ENCODE measurements around the gene CCR7. TPM values are rescaled to one million over a fixed set of nuclear protein-coding genes. Genes with fewer than 3 reads are reported as not detected.
A peak's percentile ranks its signal among the peaks of the same experiment; 100 is the strongest.

CCR7 gene
- total and polyA plus RNA-seq, 8 donors: 0.07 to 0.82 (median 0.09) TPM; not detected in 3

GRCh38 chr17:40552806-40553693 is 12.2 kb downstream of the CCR7 start:
- no peak for TF ChIP-seq CTCF (IDR thresholded peaks at IDR 0.05)
- Histone ChIP-seq H3K4me1 (peaks cover 9 to 11% (median 9%) of the 10 kb centered on the region in 3 donors), H3K9me3 (no peaks in the 10 kb centered on the region), H3K36me3 (no peaks in the 10 kb centered on the region), H3K27me3 (no peaks in the 10 kb centered on the region), H3K27ac (peak overlapping the region in 3 of 4 donors; percentile 5 to 55 (median 30)), H3K4me3 (no peak overlapping the region)
- FAIRE-seq (no peak), DNase-seq (peak in 2 of 6 donors; percentile 6 to 20), ATAC-seq (no peak)
- 77 to 85% methylated on average over 12 of the region's 12 CpGs for WGBS, 2 donors
- intact Hi-C loops (cut with DNase I): loop anchor here in 1 of 3 donors (10.0 kb wide), 1 partner anchor 188 kb away; the partner anchor contains the start of gene GJD3

GRCh38 chr17:40551879-40552768 is 13.1 kb downstream of the CCR7 start:
- intact Hi-C loops (cut with DNase I): loop anchor here in 1 of 3 donors (10.0 kb wide), 1 partner anchor 187 kb away; the partner anchor contains the start of gene GJD3
- Histone ChIP-seq H3K27ac (peak overlapping the region in 3 of 4 donors; percentile 31 to 55 (median 50)), H3K27me3 (no peaks in the 10 kb centered on the region), H3K4me1 (peaks cover 9 to 11% (median 9%) of the 10 kb centered on the region in 3 donors), H3K36me3 (no peaks in the 10 kb centered on the region), H3K4me3 (no peak overlapping the region), H3K9me3 (no peaks in the 10 kb centered on the region)
- ATAC-seq: peak in 3 of 4 donors; percentile 20 to 36 (median 34)
- DNase-seq: peak in 3 of 6 donors; percentile 13 to 54 (median 40)
- 76 to 78% methylated on average over 32 of the region's 32 CpGs for WGBS, 2 donors
- no peak for FAIRE-seq
- no peak for TF ChIP-seq CTCF (IDR thresholded peaks at IDR 0.05)

GRCh38 chr17:40551091-40551878 is 14.0 kb downstream of the CCR7 start:
- H3K27me3 ChIP-seq: no peaks in the 10 kb centered on the region
- ATAC-seq (peak; percentile 23 to 54 (median 48)), FAIRE-seq (no peak), DNase-seq (peak in 3 of 6 donors; percentile 20 to 45 (median 44))
- intact Hi-C loops (cut with DNase I): loop anchor here in 1 of 3 donors (10.0 kb wide), 1 partner anchor 186 kb away; the partner anchor contains the start of gene GJD3
- no peak overlapping the region for H3K4me3 ChIP-seq
- 71 to 72% methylated on average over 6 of the region's 6 CpGs for WGBS, 2 donors
- no peaks in the 10 kb centered on the region for H3K9me3 ChIP-seq
- no peaks in the 10 kb centered on the region for H3K36me3 ChIP-seq
- no peak for TF ChIP-seq CTCF (IDR thresholded peaks at IDR 0.05)
- H3K4me1 ChIP-seq: peaks cover 9 to 11% (median 9%) of the 10 kb centered on the region in 3 donors
- H3K27ac ChIP-seq: peak overlapping the region in 3 of 4 donors; percentile 31 to 52 (median 50)

- DNase-seq: peak in 3 of 6 donors; percentile 18 to 44 (median 31)
- Histone ChIP-seq H3K36me3 (no peaks in the 10 kb centered on the region), H3K9me3 (no peaks in the 10 kb centered on the region), H3K4me1 (peaks cover 9 to 11% (median 9%) of the 10 kb centered on the region in 3 donors), H3K27me3 (no peaks in the 10 kb centered on the region), H3K27ac (peak overlapping the region in 2 of 4 donors; percentile 23 to 50), H3K4me3 (no peak overlapping the region)
- peak in 3 of 4 donors; percentile 20 to 42 (median 26) for ATAC-seq
- 86 to 97% methylated on average over 8 of the region's 8 CpGs for WGBS, 2 donors
- TF ChIP-seq CTCF (IDR thresholded peaks at IDR 0.05): no peak
- FAIRE-seq: no peak
- intact Hi-C loops (cut with DNase I): loop anchor here in 1 of 3 donors (10.0 kb wide), 1 partner anchor 186 kb away; the partner anchor contains the start of gene GJD3
Measured at GRCh38 chr17:40550608-40551007, 14.7 kb downstream of the CCR7 start.

Measured in pancreas (tissue), 10 donors.